WI38 (cell line): ENCODE results near the gene NMRK2.
"Not testable (repeated sequence)": the region's sequence is repeated elsewhere in the genome, so short reads cannot be mapped to it uniquely, and the experiment has no call there.

ENCODE experiments used
- H3K4me3 ChIP-seq: 2 replicates; pipeline ENCODE4 v1.5.1; 2011; ENCODE audit warnings: low read depth, mild to moderate bottlenecking, control low read depth, low read length
- TF ChIP-seq, protein P1 (sequence below): IDR thresholded peaks from 2 replicates; pipeline ENCODE4 v1.5.1; 2012; ENCODE audit warnings: low read depth, mild to moderate bottlenecking, control low read depth, low read length

NMRK2 gene

DNA sequence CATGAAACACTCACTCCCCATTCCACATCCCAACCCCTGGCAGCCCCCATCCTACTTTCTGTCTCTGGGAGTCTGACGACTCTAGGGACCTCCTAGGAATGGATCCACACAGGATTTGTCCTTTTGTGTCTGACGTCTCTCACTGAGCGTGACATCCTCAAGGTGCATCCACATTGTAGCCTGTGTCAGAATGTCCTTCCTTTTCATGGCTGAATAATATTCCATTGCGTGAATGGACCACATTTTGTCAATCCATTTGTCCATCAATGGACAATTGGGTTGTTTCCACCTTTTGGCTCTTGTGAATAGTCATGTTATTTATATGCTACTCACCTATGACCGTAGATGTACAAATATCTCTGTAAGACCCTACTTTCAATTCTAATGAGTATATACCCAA lies 16.8 kb upstream of the NMRK2 start:
- TF ChIP-seq, protein P1, sequence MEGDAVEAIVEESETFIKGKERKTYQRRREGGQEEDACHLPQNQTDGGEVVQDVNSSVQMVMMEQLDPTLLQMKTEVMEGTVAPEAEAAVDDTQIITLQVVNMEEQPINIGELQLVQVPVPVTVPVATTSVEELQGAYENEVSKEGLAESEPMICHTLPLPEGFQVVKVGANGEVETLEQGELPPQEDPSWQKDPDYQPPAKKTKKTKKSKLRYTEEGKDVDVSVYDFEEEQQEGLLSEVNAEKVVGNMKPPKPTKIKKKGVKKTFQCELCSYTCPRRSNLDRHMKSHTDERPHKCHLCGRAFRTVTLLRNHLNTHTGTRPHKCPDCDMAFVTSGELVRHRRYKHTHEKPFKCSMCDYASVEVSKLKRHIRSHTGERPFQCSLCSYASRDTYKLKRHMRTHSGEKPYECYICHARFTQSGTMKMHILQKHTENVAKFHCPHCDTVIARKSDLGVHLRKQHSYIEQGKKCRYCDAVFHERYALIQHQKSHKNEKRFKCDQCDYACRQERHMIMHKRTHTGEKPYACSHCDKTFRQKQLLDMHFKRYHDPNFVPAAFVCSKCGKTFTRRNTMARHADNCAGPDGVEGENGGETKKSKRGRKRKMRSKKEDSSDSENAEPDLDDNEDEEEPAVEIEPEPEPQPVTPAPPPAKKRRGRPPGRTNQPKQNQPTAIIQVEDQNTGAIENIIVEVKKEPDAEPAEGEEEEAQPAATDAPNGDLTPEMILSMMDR, result no peak
- H3K4me3 ChIP-seq, result no peak overlapping the region

DNA sequence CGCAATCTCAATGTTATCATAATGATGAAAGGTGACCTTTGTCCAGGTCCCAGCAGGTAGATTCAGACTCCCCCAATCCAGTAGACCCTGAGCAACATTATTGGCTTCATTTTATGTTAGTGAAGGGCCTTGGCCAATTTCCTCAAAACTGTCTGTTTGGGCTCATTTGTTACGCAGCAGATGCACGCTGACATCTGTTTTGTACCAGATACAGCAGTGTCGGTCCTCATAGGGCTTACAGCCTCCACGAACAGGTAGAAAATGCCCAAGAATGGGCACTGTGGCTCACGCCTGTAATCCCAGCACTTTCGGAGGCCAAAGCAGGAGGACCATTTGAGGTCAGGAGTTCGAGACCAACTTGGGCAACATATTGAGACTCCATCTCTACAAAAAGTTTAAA lies 13.1 kb upstream of the NMRK2 start:
- TF ChIP-seq, protein P1, result no peak

DNA sequence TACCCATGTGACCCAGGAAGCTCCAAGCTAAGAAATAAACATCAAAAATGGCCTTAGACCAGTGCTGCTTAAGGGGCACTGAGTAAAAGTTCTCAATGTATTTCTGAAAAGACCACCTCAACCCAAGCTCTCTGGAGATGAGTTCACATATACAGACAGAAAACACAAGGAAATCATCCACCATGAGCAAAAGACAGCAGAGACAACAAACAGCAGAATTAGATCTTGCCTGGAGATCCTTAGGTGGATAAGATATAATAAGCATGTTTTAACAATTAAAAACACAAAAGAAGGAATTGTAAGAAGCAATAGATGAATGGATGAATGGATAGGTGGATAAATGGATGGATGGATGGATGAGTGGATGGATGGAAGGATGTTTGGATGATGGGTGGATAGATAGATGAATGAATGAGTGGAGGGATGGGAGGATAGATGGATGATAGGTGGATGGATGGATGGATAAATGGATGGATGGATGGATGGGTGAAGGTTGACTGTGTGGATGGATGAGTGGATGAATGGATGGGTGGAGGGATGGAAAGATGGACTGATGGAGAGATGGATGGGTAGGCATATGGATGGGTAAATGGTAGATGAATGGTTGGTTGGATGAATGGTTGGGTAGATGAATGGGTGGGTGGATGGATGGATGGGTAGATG lies 9.6 kb upstream of the NMRK2 start:
- TF ChIP-seq, protein P1, result no peak
- H3K4me3 ChIP-seq, result no peak overlapping the region

More for the DNA sequence above, 13.1 kb upstream of the NMRK2 start:
- H3K4me3 ChIP-seq, result no peak overlapping the region

DNA sequence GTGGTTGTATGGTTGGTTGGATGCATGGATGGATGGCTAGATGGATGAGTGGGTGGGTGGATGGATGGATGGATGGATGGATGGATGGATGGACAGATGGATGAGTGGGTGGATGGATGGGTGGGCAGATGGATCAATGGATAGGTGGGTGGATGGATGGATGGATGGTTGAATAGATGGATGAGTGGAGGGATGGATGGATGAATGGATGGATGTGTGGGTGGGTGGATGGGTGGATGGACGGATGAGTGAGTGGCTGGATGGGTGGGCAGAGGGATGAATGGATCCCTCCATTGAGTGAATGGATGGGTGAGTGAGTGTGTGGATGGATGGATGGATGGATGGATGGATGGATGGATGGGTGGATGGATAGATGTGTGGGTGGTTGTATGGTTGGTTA lies 9.0 kb upstream of the NMRK2 start:
- TF ChIP-seq, protein P1, result no peak
- H3K4me3 ChIP-seq, result no peak overlapping the region

DNA sequence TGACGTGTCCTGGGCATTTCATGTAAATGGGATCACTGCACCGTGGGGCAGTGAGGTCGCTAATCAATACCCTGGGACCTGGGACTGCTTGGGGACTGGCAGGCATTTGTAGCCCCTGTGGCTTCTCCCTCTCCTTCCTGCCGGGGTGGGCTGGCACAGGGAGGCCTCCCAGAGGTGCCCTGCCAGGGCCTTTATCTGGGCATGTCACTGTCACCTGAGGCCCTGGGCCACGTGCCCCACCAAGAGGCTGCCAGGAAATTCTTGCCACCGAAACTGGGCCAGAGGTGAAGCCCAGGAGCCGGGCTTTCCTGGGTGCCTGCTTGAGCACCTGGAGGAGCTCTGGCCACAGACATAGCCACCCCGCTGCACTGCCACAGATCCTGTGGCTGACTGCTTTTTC lies 1.8 kb upstream of the NMRK2 start:
- TF ChIP-seq, protein P1, result no peak

DNA sequence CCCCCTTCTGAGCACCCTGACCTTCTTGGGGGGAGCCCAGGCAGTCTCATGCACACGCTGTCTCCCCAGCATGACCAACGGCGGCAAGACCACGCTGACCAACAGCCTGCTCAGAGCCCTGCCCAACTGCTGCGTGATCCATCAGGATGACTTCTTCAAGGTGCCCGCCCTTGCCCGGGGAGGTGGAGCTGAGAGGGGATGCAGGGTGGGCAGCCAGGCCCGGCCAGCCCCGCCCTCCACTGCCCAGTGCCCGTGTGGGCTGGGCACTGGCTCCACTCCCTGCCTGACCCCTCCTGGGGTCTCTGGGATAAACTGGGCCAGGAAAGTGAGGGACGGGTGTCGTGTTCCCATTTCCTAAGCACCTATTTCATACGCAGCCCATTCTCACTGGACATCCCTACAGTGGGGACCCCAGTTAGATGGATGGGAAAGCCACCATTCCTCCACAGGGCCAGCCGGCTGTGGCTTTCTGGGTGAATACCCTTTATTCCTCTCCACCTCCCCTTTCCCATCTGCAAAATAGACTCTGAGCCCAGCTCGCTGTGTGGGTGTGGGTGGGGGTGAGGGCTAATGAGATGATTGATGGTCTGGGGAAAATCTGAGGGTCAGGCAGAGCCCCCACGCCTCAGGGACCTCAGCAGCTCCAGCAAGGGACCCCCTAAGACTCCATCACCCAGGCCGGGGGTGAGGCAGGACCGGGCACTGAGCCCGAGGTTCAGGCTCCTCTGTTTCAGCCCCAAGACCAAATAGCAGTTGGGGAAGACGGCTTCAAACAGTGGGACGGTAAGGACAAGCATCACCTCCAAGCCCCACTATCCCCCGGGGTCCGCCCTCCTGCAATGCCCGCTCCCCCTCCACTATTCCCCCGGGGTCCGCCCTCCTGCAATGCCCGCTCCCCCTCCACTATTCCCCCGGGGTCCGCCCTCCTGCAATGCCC lies 3.9 kb downstream of the NMRK2 start:
- TF ChIP-seq, protein P1, result no peak
- H3K4me3 ChIP-seq, result no peak overlapping the region

More for the DNA sequence above, 1.8 kb upstream of the NMRK2 start:
- H3K4me3 ChIP-seq, result no peak overlapping the region

DNA sequence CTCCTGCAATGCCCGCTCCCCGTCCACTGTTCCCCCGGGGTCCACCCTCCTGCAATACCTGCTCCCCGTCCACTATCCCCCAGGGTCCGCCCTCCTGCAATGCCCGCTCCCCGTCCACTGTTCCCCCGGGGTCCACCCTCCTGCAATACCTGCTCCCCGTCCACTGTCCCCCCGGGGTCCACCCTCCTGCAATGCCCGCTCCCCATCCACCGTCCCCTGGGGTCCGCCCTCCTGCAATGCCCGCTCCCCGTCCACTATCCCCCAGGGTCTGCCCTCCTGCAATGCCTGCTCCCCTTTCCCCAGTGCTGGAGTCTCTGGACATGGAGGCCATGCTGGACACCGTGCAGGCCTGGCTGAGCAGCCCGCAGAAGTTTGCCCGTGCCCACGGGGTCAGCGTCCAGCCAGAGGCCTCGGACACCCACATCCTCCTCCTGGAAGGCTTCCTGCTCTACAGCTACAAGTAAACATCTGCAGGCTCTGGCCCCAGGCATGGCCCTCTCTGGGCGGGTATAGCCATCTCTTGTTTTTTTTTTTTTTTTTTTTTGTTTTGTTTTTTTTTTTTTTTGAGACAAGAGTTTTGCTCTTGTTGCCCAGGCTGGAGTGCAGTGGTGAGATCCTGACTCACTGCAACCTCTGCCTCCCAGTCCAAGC lies 5.6 kb downstream of the NMRK2 start:
- not testable (repeated sequence) for H3K4me3 ChIP-seq
